HG03097 (cell line): ENCODE data around the gene TLCD5.

ENCODE experiments used
- ATAC-seq: cut with Tn5 transposase; IDR thresholded peaks from one replicate; pipeline ENCODE4 v1.9.1; 2021; ENCODE audit not compliant: unreplicated experiment, low FRiP score

Gene TLCD5

GRCh38 chr11:120324932-120325810 is at the start of gene TLCD5:
TSS of gene TLCD5 (plus strand) at chr11:120325299. CDS start at chr11:120327442, 2,143 bp downstream.
- ATAC-seq = no peak

GRCh38 chr11:120279502-120279901 is 45.6 kb upstream of the TLCD5 start:
- ATAC-seq = no peak

GRCh38 chr11:120280600-120281051 is 44.5 kb upstream of the TLCD5 start:
- ATAC-seq = no peak

- no peak for ATAC-seq
Observed at GRCh38 chr11:120281143-120281795, 43.8 kb upstream of the TLCD5 start.

GRCh38 chr11:120283124-120283523 is 42.0 kb upstream of the TLCD5 start:
- ATAC-seq = no peak

- ATAC-seq = no peak
Observed at GRCh38 chr11:120284272-120284671, 40.8 kb upstream of the TLCD5 start.

GRCh38 chr11:120285256-120285655 is 39.8 kb upstream of the TLCD5 start:
- no peak for ATAC-seq

- ATAC-seq = no peak
Observed at GRCh38 chr11:120288021-120288420, 37.1 kb upstream of the TLCD5 start.

GRCh38 chr11:120289426-120289825 is 35.7 kb upstream of the TLCD5 start:
- ATAC-seq = no peak

- no peak for ATAC-seq
Observed at GRCh38 chr11:120290956-120291355, 34.1 kb upstream of the TLCD5 start.

- no peak for ATAC-seq
Observed at GRCh38 chr11:120293038-120293800, 31.9 kb upstream of the TLCD5 start.

GRCh38 chr11:120294096-120294495 is 31.0 kb upstream of the TLCD5 start:
- ATAC-seq = no peak

GRCh38 chr11:120295099-120295498 is 30.0 kb upstream of the TLCD5 start:
- ATAC-seq = no peak

- ATAC-seq = no peak
Observed at GRCh38 chr11:120296554-120296953, 28.5 kb upstream of the TLCD5 start.

GRCh38 chr11:120298461-120298860 is 26.6 kb upstream of the TLCD5 start:
- no peak for ATAC-seq

GRCh38 chr11:120302001-120302805 is 22.9 kb upstream of the TLCD5 start:
- ATAC-seq = no peak

- ATAC-seq = no peak
Observed at GRCh38 chr11:120303004-120303637, 22.0 kb upstream of the TLCD5 start.

- ATAC-seq = no peak
Observed at GRCh38 chr11:120304526-120304925, 20.6 kb upstream of the TLCD5 start.

GRCh38 chr11:120305286-120305685 is 19.8 kb upstream of the TLCD5 start:
- ATAC-seq = no peak
